GM21526 (cell line): Measurements from ENCODE around the gene SLC12A3.
"Not testable (repeated sequence)": the region's sequence is repeated elsewhere in the genome, so short reads cannot be mapped to it uniquely, and the experiment has no call there.

Source experiments
- ATAC-seq: cut with Tn5 transposase; IDR thresholded peaks from one replicate; pipeline ENCODE4 v1.9.1; 2021; ENCODE audit warnings: moderate library complexity; ENCODE audit not compliant: unreplicated experiment, low FRiP score

SLC12A3 gene

DNA sequence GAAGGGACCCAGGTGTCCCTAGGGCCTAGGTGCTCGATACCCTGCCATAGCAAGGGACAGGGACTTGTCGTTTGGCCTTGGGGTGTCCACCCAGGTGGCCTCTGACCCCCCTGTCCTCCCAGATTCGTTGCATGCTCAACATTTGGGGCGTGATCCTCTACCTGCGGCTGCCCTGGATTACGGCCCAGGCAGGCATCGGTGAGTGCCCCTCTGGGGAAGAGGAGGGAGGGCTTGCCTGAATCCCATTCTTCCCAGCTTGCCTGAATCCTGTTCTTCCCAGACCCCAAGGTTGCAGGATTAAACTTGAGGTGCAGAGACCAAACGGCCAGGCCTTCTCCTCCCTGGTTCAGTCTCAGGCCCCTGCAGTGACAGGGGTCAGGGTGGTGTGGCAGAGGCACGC is 3.2 kb downstream of the SLC12A3 start:
- ATAC-seq = no peak

DNA sequence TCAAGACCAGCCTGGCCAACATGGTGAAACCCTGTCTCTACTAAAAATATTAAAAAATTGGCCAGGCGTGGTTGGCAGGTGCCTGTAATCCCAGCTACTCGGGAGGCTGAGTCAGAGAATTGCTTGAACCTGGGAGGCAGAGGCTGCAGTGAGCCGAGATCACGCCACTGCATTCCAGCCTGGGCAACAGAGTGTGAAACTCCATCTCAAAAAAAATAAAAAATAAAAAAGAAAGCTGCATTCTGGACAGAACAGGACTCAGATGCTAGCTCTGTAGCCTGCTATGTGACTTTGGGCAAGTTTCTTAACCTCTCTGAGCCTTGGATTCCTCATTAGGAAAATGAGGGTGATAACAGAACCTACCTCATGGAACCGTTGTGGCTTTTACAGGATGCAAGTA is 3.8 kb downstream of the SLC12A3 start:
- not testable (repeated sequence) for ATAC-seq

DNA sequence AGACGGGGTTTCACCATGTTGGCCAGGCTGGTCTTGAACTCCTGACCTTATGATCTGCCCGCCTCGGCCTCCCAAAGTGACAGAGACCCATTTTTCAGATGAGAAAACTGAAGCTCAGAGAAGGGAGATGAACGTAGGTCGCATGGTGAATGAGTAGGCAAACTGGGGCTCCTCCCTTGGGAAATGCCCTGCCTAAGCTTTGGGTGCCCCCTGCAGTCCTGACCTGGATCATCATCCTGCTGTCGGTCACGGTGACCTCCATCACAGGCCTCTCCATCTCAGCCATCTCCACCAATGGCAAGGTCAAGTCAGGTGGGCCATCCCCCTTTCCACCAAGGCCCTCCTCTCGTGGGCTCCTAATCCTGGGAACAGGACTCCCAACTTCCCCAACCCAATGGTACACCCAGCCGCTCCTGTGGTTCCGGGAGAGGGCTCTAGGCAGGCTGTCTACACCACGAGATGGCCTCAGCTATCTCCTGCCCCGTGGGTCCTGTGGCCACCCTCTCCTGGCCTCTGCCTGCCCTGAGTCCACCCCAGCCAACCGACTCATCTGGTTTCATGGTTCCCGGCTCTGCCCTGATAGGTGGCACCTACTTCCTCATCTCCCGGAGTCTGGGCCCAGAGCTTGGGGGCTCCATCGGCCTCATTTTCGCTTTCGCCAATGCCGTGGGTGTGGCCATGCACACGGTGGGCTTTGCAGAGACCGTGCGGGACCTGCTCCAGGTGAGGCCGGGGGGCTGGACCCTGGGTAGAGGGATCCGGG is 4.7 kb downstream of the SLC12A3 start:
- ATAC-seq = no peak

DNA sequence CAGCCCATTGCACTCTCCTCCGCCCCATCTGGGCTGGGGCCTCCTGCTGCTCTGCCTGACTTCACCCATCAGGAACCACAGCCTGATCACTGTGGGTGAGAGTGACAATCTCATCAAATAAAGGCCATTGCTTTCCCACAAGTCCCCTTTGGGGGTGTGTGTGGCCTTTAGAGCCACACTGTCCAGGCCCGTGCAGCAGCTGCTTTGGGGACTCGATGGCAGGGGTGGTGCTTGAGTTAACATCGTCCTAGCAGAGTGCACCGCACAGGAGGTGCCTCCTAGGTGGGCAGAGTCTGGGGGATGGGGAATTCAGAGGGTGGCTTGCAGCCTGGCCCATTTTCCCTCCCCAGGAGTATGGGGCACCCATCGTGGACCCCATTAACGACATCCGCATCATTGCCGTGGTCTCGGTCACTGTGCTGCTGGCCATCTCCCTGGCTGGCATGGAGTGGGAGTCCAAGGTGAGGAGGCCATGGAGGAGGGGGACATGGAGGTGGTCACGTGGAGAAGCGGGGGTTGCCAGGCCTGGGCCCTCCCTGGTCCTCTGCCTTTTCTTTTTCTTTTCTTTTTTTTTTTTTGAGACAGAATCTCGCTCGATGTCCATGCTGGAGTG is 5.4 kb downstream of the SLC12A3 start:
- no peak for ATAC-seq

DNA sequence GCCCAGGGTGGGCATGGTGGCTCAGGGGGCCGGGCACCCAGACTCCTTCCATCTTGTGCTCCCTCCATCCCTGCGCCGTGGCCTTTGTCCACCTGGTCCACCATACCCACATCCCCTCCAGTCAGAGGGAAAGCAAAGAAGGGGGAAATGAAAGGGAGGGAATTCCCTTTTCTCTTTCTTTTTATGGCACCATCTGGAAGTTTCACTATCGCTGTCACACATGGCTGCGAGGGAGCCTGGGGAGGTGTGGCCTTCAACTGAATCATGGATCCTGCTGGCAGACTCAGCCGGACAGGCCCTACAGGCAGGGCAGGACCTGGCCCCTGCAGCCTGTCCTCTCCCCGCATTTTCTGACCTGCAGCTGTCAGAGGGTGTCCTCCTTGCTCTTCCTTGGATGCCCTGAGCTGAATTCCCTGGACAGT is 6.2 kb downstream of the SLC12A3 start:
- no peak for ATAC-seq

DNA sequence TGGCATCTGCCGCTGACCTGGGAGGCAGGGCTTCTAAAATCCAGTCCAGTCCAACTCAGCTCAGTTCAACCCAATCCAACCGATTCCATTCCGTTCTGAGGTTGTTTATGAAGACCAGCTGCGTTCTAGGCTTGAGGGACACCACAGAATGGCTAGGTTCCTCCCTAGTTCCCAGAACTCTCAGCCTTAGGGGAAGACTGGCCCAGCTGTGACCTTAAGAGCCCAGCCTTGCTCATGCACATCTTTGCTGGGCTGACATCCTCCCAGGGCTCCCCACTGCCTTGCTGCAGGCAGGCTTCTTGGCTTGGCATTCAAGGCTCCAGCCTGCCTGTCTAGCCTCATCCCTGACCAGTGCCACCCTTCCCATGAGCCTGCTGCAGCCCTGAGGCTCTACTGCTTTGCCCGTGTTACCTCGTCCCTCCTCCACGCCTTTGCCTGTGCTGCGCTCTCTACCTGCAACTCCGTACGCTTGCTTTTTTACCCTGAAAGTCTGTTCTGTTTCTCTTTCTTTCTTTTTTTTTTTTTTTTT is 7.9 kb downstream of the SLC12A3 start:
- ATAC-seq = no peak

DNA sequence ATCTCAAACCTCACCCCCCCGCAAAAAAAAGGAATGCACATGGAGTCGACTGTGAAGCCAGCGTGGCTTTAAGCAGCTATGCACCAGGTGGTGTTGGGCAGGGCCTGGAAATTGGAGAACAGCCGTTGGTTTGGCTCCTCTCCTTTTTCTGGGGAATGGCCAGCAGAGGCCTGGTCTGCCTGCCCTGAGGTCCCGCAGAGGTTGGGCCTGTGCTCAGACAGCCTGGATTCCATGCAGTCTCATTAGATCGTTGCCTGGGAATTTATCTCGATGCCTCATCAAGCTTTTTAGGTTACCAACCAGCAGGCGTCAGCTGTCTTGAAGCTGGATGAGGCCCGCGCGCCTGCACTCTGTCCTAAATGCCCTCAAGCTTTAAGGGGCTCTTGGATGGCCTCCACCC is 9.8 kb downstream of the SLC12A3 start:
- ATAC-seq = no peak

DNA sequence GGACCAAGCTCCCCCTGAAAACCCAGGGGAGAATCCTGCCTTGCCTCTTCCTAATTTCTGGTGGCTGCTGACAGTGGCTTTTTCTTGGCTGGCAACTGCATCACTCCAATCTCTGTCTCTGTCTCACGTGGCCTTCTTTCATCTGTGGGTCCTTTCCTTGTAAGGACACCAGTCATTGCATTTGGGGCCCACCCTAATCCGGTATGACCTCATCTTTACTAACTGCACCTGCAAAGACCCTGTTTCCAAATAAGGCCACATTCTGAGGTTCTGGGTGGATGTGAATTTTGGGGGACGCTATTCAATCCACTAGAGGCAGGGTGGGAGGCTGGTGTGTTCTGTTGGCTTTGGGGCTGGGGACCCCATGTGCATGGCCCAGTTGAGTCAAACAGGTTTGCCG is 11.0 kb downstream of the SLC12A3 start:
- ATAC-seq = no peak

DNA sequence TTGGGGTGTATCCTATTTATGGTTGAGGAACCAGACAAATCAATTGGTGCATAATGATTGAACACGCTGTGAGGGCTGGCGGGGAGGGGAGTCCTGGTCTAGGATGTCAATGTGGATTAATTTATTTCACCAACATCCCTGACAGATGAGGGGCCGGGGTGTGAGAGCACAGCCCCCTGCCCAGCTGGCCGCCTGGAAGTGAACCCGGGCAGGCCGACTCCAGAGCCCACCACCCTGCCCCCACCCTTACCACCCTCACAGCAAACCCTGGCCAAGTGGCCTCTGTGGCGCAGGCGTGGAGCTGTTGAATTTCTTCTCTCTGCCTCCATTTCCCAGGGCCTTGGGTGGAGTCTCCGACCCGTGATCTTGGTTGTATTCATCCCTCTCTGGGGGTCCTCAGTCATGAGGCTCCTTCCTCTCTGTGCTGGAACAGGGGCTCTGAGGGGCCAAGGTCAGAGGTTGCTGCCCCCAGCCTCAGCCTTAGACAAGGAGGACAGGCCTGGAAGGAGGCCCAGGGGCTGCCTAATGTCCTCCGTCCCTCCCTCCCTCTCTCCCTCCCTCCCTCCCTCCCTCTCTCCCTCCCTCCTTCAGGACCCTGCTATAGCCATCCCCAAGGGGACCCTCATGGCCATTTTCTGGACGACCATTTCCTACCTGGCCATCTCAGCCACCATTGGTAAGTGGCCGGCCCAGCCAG is 12.6 kb downstream of the SLC12A3 start:
- ATAC-seq = no peak

DNA sequence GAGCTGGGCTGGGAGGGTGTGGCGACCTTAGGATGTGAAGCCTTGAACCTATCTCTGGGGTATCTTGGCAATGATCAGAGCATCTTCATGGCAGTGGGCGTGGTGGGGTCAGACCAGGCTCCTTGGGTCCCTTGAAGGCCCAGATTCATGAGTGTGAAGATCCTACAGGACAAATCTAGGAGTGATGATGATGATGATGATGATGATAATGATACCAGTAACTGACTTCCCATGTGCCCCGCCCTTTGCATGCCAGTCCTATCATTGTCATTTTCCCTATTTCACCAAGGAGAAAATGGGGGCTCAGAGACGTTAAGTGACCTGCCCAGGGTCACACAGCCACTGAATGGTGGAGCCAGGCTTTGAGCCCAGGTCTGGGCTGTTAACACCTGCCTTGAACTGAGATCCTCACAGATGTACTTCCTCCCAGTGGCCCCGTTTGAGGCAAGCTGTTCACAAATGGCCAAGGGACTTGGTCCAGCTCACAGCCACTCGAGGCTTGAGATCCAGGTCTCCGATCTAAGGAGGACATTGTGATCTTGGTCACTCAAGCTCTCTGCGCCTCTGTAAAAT is 13.4 kb downstream of the SLC12A3 start:
- no peak for ATAC-seq

DNA sequence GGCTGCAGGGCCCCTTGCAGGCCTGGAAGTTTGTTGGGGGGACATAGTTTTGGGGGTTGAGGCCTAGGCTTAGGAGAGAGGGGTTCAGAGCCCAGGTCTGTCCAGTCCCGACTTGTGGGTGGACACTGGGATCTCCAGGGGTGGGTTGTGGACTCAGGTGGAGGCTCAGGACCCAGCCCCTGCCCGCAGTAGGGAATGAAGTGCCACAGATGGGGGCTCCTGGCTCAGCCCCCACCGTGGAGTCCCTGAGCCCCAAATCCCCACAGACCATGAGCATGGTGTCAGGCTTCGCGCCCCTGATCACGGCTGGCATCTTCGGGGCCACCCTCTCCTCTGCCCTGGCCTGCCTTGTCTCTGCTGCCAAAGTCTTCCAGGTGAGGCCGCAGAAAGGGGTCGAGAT is 14.3 kb downstream of the SLC12A3 start:
- no peak for ATAC-seq

DNA sequence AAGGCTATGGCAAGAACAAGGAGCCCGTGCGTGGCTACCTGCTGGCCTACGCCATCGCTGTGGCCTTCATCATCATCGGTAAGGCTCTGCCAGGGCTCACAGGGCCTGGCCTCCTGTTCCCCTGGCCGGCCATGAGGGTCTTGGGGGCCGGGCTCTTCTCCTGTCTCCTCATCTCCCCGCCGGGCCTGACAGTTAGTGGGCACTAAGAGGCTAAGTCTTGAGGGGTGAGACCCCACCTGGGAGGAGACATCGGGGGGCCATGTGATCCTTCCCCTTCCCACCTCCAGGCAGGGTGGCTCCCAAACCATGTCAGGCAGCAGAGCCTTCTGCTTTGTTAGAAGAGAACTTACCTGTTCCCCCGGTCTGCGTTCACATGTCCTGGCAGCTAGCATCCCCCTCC is 15.2 kb downstream of the SLC12A3 start:
- no peak for ATAC-seq

DNA sequence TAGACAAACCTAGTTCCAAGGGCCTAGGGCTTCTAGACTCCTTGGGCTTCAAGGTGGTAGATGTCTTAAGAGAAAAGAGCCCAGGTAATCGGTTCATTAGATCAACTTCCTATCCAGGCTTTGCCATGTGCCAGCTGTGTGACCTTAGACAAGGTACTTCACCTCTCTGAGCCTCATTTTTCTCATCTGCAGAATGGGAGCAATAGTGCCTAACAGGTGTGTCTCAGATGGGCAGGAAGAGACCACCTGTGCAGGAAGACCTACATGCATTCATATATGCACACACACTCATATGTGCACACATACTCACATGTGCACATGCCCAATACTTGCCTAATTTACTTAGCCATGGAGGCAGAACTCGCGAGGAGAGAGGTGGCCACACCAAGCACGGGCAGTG is 15.7 kb downstream of the SLC12A3 start:
- ATAC-seq = no peak

DNA sequence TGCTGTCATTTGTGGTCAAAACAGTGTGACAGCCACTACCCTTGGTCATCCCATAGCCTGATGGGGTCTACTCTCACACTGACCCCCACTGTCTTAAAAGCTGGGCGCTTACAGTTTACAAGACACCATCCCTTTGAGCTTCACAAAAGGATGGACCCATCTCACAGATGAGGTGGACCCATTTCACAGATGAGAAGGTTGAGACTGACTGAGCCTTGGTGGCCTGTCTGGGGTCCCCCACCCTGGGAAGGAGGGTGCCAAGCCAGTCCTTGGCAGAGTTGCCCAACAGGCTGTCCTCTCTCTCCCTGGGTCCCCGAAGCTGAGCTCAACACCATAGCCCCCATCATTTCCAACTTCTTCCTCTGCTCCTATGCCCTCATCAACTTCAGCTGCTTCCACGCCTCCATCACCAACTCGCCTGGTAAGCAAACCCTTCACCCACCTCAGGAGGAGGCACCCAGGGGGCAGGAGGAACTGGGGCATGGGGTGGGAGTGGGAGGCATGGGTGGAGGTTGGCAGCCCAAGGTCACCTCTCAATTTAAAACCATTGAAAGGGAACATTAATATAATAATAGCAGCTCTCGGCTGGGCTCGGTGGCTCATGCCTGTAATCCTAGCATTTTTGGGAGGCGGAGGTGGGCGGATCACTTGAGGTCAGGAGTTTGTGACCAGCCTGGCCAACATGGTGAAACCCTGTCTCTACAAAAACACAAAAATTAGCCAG is 17.2 kb downstream of the SLC12A3 start:
- ATAC-seq = no peak

DNA sequence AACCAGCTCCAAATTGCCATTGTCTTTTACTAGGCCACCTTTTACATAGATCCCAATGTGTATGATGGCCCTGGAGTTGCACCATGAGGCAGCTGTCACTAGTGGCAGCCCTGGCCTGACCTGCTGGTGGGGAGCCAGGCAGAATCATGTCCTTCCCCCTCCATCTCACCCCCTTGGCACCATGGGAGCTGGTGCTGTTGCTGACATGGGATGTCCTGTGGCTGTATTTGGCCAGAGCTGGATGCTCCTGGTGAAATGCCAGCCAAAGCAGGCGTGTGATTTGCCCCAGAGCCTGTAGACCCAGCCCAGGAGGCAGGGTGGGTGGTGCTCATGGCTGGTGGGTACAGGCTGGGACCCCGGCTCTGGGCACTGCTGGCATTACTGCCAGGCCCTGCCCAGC is 18.6 kb downstream of the SLC12A3 start:
- ATAC-seq = no peak

DNA sequence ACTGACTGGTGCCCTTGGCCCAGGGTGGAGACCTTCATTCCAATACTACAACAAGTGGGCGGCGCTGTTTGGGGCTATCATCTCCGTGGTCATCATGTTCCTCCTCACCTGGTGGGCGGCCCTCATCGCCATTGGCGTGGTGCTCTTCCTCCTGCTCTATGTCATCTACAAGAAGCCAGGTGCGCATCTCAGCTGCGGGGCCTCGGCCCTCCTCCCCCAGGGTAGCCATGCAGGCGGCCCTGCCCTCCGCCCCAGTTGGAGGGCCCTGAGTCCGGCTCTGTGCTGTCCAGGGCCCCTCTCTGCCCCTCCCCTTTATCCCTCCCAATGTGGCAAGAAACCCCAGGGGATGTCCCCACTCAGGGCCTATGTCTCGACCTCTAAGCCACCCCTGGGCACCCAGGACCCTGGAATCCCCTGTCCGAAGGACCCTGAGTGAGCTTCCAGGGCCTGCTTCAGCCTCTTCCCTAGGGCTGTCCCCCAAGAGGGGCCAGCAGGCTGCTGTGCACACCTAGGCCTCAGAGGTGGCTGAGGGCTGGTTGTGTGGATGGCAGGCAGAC is 19.1 kb downstream of the SLC12A3 start:
- no peak for ATAC-seq

DNA sequence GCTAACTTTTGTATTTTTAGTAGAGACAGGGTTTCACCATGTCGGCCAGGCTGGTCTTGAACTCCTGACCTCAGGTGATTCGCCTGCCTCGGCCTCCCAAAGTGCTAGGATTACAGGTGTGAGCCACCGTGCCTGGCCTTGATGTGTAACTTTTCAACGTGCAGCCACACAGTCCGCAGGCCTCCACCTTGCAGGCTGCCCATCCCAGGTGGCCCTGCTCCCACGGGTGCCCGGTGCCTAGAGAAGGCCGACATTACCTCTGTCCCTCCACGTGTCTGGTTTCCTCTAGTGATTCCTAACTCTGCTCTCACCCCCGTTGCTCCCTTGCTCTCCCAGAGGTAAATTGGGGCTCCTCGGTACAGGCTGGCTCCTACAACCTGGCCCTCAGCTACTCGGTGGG is 19.9 kb downstream of the SLC12A3 start:
- ATAC-seq = not testable (repeated sequence)

DNA sequence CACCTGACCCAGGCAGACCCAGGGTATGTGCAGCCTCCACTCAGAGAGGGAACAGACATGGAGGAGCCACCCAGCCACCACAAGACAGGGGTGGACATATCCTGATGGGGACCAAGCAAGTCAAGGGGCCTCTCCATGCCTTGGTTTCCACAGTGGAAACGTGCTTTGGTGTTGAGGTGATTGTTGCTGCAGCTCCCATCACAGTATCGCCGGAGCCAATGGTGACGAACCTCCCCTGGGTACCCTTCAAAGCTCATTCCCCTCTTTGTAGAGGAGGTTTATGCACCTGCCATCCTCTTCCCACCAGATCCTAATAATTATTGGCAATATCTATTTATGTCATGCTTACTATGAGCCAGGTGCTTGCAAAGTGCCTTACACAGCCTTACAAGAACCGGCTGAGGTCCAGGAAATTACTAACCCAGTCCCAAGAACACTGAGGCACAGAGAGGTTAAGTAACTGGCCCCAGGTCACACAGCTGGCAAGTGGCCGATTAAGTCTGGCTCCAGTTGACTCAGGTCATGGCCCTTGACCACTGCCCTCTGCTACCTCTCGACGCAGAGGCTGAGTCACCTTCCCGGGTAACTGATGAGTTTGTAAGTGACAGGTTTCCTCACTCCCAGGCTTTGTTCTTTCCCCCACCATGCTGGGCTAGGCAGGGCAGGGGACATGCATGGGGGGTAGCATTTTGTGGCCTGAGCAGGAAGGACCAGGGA is 20.6 kb downstream of the SLC12A3 start:
- no peak for ATAC-seq

DNA sequence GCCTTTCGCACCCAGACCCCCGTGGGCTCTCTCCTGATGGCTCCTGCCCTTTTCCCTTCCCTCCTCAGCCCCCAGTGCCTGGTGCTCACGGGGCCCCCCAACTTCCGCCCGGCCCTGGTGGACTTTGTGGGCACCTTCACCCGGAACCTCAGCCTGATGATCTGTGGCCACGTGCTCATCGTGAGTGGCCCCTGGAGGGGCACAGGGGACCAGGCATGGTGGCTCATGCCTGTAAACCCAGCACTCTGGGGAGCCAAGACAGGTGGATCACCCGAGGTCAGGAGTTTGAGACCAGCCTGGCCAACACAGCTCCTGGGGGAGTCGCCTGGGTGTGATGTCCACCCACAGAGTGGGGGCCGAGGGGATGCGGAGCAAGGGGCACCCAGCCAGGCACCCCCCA is 21.3 kb downstream of the SLC12A3 start:
- no peak for ATAC-seq

DNA sequence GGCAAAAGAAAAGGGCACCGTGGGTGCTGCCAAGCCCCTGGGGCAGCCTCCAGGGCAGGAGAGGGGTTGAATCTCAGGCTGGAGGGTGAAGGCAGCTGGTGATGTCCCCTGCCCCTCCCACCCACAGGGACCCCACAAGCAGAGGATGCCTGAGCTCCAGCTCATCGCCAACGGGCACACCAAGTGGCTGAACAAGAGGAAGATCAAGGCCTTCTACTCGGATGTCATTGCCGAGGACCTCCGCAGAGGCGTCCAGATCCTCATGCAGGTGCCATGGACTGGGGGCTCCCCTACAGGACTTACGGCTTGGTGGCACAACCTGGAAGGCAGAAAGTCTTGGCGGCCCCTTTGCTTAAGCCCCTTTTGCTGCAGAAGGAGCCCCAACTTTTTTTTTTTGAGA is 21.8 kb downstream of the SLC12A3 start:
- ATAC-seq = no peak
